IMR-90 (cell line): ENCODE measurements around the gene MYH13. TPM values are rescaled to one million over a fixed set of nuclear protein-coding genes. Genes with fewer than 3 reads are reported as not detected.

Experiments
- ATAC-seq: fragments of 200-7000 bp; cut with Tn5 transposase; 2 replicates; pipeline ENCODE4 v1.9.1; 2020; ENCODE audit warnings: low read depth, mild to moderate bottlenecking, moderate library complexity
- BruUV-seq: library from RNA; stranded (reverse); fragments of 400-500 nt; replicated peaks from 2 replicates; lab custom pipeline; 2021; lab: Mats Ljungman, UMichigan
- CTCF ChIA-PET: fragments of 300-600 bp; formaldehyde crosslinking; extraction: SDS; loops from one replicate; lab custom pipeline; 2021; ENCODE audit warnings: antibody characterized with exemption; lab: Yijun Ruan, JAX
- POLR2A ChIA-PET: fragments of 300-600 bp; sonication (Branson Sonifier 250); formaldehyde crosslinking; loops from one replicate; lab custom pipeline; 2022; ENCODE audit warnings: antibody characterized with exemption; ENCODE audit not compliant: unreplicated experiment; lab: Charles Lee
- DNase-seq: peaks from one replicate; pipeline ENCODE4 v3.0.0; 2013
- H2AFZ ChIP-seq: replicated peaks from 2 replicates; pipeline ENCODE3; 2013; ENCODE audit warnings: low read length, mild to moderate bottlenecking; ENCODE audit not compliant: poor library complexity
- H2AK5ac ChIP-seq: 2 replicates; pipeline ENCODE4 v1.6.1; 2013; ENCODE audit warnings: low read depth, low read length, inconsistent platforms
- H2AK9ac ChIP-seq: replicated peaks from 2 replicates; pipeline ENCODE3; 2013; ENCODE audit warnings: mild to moderate bottlenecking, low read depth, low read length, moderate library complexity; ENCODE audit not compliant: poor library complexity
- H2BK120ac ChIP-seq: 2 replicates; pipeline ENCODE4 v1.6.1; 2013; ENCODE audit warnings: low read depth, low read length, inconsistent platforms
- H2BK15ac ChIP-seq: 3 replicates; pipeline ENCODE4 v1.6.1; 2013; ENCODE audit warnings: low read depth, low read length, inconsistent platforms
- H2BK20ac ChIP-seq: 2 replicates; pipeline ENCODE4 v1.6.1; 2013; ENCODE audit warnings: low read depth, mild to moderate bottlenecking, inconsistent platforms, low read length, moderate library complexity
- H2BK5ac ChIP-seq: 2 replicates; pipeline ENCODE4 v1.6.1; 2013; ENCODE audit warnings: mild to moderate bottlenecking, low read depth, low read length, inconsistent platforms; ENCODE audit not compliant: poor library complexity, severe bottlenecking
- H3K14ac ChIP-seq: replicated peaks from 2 replicates; pipeline ENCODE4 v1.6.1; 2013; ENCODE audit warnings: low read depth, low read length, inconsistent platforms
- H3K18ac ChIP-seq: 2 replicates; pipeline ENCODE4 v1.6.1; 2013; ENCODE audit warnings: low read depth, low read length, control low read depth
- H3K23ac ChIP-seq: 2 replicates; pipeline ENCODE4 v1.6.1; 2013; ENCODE audit warnings: low read depth, low read length, inconsistent platforms
- H3K27ac ChIP-seq: 2 replicates; pipeline ENCODE4 v1.5.1; 2013; ENCODE audit warnings: mild to moderate bottlenecking, control low read depth, low read length; ENCODE audit not compliant: insufficient read depth
- H3K27me3 ChIP-seq: 2 replicates; pipeline ENCODE4 v1.6.1; 2013; ENCODE audit warnings: low read length; ENCODE audit not compliant: control insufficient read depth, insufficient read depth
- H3K36me3 ChIP-seq: 2 replicates; pipeline ENCODE4 v1.6.1; 2013; ENCODE audit warnings: low read length, mixed read lengths; ENCODE audit not compliant: control insufficient read depth, insufficient read depth
- H3K4ac ChIP-seq: 2 replicates; pipeline ENCODE4 v1.6.1; 2013; ENCODE audit warnings: low read depth, low read length, inconsistent platforms
- H3K4me1 ChIP-seq: 2 replicates; pipeline ENCODE4 v1.6.1; 2013; ENCODE audit warnings: low read length, mixed read lengths; ENCODE audit not compliant: control insufficient read depth, insufficient read depth
- H3K4me2 ChIP-seq: 2 replicates; pipeline ENCODE4 v1.6.1; 2013; ENCODE audit warnings: low read depth, mild to moderate bottlenecking, control low read depth, low read length, moderate library complexity
- H3K4me3 ChIP-seq: 2 replicates; pipeline ENCODE4 v1.5.1; 2013; ENCODE audit warnings: low read depth, mild to moderate bottlenecking, control low read depth, low read length, moderate library complexity; ENCODE audit not compliant: insufficient read depth
- H3K56ac ChIP-seq: 2 replicates; pipeline ENCODE4 v1.6.1; 2013; ENCODE audit warnings: low read length, inconsistent platforms; ENCODE audit not compliant: insufficient read depth; ENCODE audit errors: extremely low read depth
- H3K79me1 ChIP-seq, 2 experiments: 2 replicates each; pipeline ENCODE4 v1.6.1; 2013; ENCODE audit warnings: low read length in 2 of 2, inconsistent platforms in 1 of 2, low read depth in 1 of 2
- H3K9ac ChIP-seq: 2 replicates; pipeline ENCODE4 v1.6.1; 2013; ENCODE audit warnings: low read depth, low read length, control low read depth
- H3K9me1 ChIP-seq: 2 replicates; pipeline ENCODE4 v1.6.1; 2013; ENCODE audit warnings: low read length, inconsistent platforms; ENCODE audit not compliant: insufficient read depth
- H3K9me3 ChIP-seq: 2 replicates; pipeline ENCODE4 v1.6.1; 2013; ENCODE audit warnings: low read length; ENCODE audit not compliant: control insufficient read depth, insufficient read depth
- H4K20me1 ChIP-seq: 2 replicates; pipeline ENCODE4 v1.6.1; 2013; ENCODE audit warnings: low read length, inconsistent platforms; ENCODE audit not compliant: insufficient read depth
- H4K5ac ChIP-seq: 2 replicates; pipeline ENCODE4 v1.6.1; 2013; ENCODE audit warnings: mild to moderate bottlenecking, low read depth, low read length, control low read depth
- H4K8ac ChIP-seq, 2 experiments: 2 replicates each; pipeline ENCODE4 v1.6.1; 2013; ENCODE audit warnings: low read depth in 2 of 2, low read length in 2 of 2, control low read depth in 1 of 2, inconsistent platforms in 1 of 2
- H4K91ac ChIP-seq: 2 replicates; pipeline ENCODE4 v1.6.1; 2013; ENCODE audit warnings: low read depth, low read length, inconsistent platforms; ENCODE audit not compliant: insufficient read depth
- CEBPB ChIP-seq: IDR thresholded peaks from 2 replicates; pipeline ENCODE4 v1.6.1; 2012; ENCODE audit warnings: low read depth, low read length, improper control_type of control experiment
- CHD1 ChIP-seq: IDR thresholded peaks from 2 replicates; pipeline ENCODE4 v1.6.1; 2012; ENCODE audit warnings: low read depth, low read length, improper control_type of control experiment
- FOS ChIP-seq: fragments of 150-350 bp; IDR thresholded peaks from 2 replicates; pipeline ENCODE4 v1.6.1; 2016; ENCODE audit warnings: low read depth, low read length
- MAFK ChIP-seq: IDR thresholded peaks from 2 replicates; pipeline ENCODE4 v1.6.1; 2012; ENCODE audit warnings: low read depth, low read length, improper control_type of control experiment
- MAZ ChIP-seq: IDR thresholded peaks from 2 replicates; pipeline ENCODE4 v1.6.1; 2012; ENCODE audit warnings: low read depth, mild to moderate bottlenecking, low read length, improper control_type of control experiment, moderate library complexity, borderline replicate concordance
- MXI1 ChIP-seq: IDR thresholded peaks from 2 replicates; pipeline ENCODE4 v1.6.1; 2012; ENCODE audit warnings: low read depth, mild to moderate bottlenecking, low read length, moderate library complexity, borderline replicate concordance
- NFE2L2 ChIP-seq: fragments of 150-350 bp; IDR thresholded peaks from 2 replicates; pipeline ENCODE4 v1.6.1; 2016; ENCODE audit warnings: low read depth, mild to moderate bottlenecking, low read length
- POLR2A ChIP-seq: IDR thresholded peaks from 2 replicates; pipeline ENCODE4 v1.6.1; 2012; ENCODE audit warnings: mild to moderate bottlenecking, low read depth, low read length
- RAD21 ChIP-seq: IDR thresholded peaks from 2 replicates; pipeline ENCODE4 v1.6.1; 2012; ENCODE audit warnings: low read length, improper control_type of control experiment
- RCOR1 ChIP-seq: IDR thresholded peaks from 2 replicates; pipeline ENCODE4 v1.6.1; 2012; ENCODE audit warnings: mild to moderate bottlenecking, low read length, improper control_type of control experiment; ENCODE audit not compliant: insufficient replicate concordance
- RFX5 ChIP-seq: IDR thresholded peaks from 2 replicates; pipeline ENCODE4 v1.8.0; 2012; ENCODE audit warnings: low read depth, mild to moderate bottlenecking, low read length, moderate library complexity
- SMC3 ChIP-seq: fragments of 150-350 bp; IDR thresholded peaks from 2 replicates; pipeline ENCODE4 v1.6.1; 2016; ENCODE audit warnings: low read depth, mild to moderate bottlenecking, antibody characterized with exemption, low read length, moderate library complexity
- WGBS, 2 experiments: methylation state at CpG; one replicate each; pipeline versions ENCODE4 v1.1.5 to v1.1.7; 2013; ENCODE audit warnings: missing lambda C conversion rate in 2 of 2; ENCODE audit not compliant: insufficient read length in 1 of 2; ENCODE audit errors: extremely low coverage in 2 of 2; 5-methylcytosine and 5-hydroxymethylcytosine counted together
- dilution Hi-C: fragments of 300-500 bp; cut with HindIII; formaldehyde crosslinking; loops from one replicate; pipeline ENCODE4 v1.14.3; 2018; ENCODE audit warnings: low sequenced_read_pairs; ENCODE audit not compliant: unreplicated experiment
- in situ Hi-C: fragments of 300-500 bp; cut with MboI; formaldehyde crosslinking; loops from 3 replicates; pipeline ENCODE4 v1.14.3; 2019; ENCODE audit warnings: low sequenced_read_pairs, inconsistent platforms, mixed read lengths
- intact Hi-C: fragments of 100-400 bp; cut with micrococcal nuclease; formaldehyde crosslinking; loops from 2 replicates; pipeline ENCODE4 v1.10.0; 2022
- polyA plus RNA-seq, 3 experiments: library from polyadenylated mRNA; depleted of rRNA; stranded (reverse); fragments of >200 nt; gene quantifications; 2 replicates each; pipeline ENCODE4 v1.2.3, GENCODE V29; 2012; ENCODE audit warnings: low replicate concordance in 1 of 3
- total RNA-seq: library from RNA; depleted of rRNA; stranded (reverse); fragments of >200 nt; gene quantifications from 2 replicates; pipeline ENCODE4 v1.2.3, GENCODE V29; 2012
- TF ChIP-seq, protein P1 (sequence below): fragments of 150-350 bp; IDR thresholded peaks from 2 replicates; pipeline ENCODE4 v1.6.1; 2016; ENCODE audit warnings: low read depth, mild to moderate bottlenecking, low read length, moderate library complexity, borderline replicate concordance
- TF ChIP-seq, protein P2 (sequence below): conservative IDR thresholded peaks from 2 replicates; pipeline ENCODE4 v1.5.1; 2012; ENCODE audit warnings: mild to moderate bottlenecking, low read depth, low read length, improper control_type of control experiment
- TF ChIP-seq, protein P3 (sequence below): fragments of 150-350 bp; IDR thresholded peaks from 2 replicates; pipeline ENCODE4 v1.6.1; 2017; ENCODE audit warnings: mild to moderate bottlenecking, antibody characterized with exemption, low read length, low read depth

MYH13 gene
- total and polyA plus RNA-seq, 2 of the 4 experiments (the other 2 are of a cell fraction), result not detected

DNA sequence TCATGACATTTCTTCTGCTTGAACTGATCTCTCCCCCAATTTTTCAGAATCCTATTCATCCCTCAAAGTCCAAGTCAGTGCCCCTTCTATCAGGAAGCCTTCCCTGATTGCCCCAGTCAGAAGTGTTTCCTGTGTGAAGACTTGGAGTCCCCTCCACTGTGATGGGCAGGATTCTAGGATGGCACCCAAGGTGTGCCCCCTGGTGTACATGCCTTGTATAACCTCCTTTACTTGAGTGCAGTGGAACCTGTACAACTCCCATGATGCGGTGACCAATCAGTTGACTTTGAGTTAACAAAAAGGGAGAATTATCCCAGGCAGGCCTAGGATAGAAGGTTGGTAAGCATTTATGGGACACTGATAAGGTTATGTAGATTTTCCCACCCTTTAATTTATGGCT lies 23.4 kb downstream of the MYH13 start:
- Histone ChIP-seq H3K4ac (no peak overlapping the region), H3K4me3 (no peak overlapping the region), H3K4me2 (no peak overlapping the region), H2BK120ac (no peak overlapping the region), H2BK15ac (no peak overlapping the region), H4K91ac (no peak overlapping the region), H2BK5ac (no peak overlapping the region), H3K4me1 (no peaks in the 10 kb centered on the region), H3K14ac (no peak overlapping the region), H3K27me3 (no peaks in the 10 kb centered on the region), H3K18ac (no peak overlapping the region), H3K9me1 (no peaks in the 10 kb centered on the region), H4K5ac (no peak overlapping the region), H3K9ac (no peak overlapping the region), H4K8ac (no peak overlapping the region), H3K79me1 (no peaks in the 10 kb centered on the region), H3K27ac (no peak overlapping the region), H2AK9ac (no peak overlapping the region), H2BK20ac (no peak overlapping the region), H2AFZ (no peak overlapping the region), H3K56ac (no peak overlapping the region), H3K23ac (no peak overlapping the region), H3K9me3 (no peaks in the 10 kb centered on the region), H2AK5ac (no peak overlapping the region), H4K20me1 (no peaks in the 10 kb centered on the region), H3K36me3 (no peaks in the 10 kb centered on the region)
- ChIA-PET POLR2A (no interaction called here), CTCF (no interaction called here)
- TF ChIP-seq NFE2L2 (no peak), RAD21 (no peak), MAZ (no peak), MXI1 (no peak), FOS (no peak), POLR2A (no peak), RCOR1 (no peak), CHD1 (no peak), MAFK (no peak), SMC3 (no peak), RFX5 (no peak), CEBPB (no peak)
- TF ChIP-seq, protein P1, sequence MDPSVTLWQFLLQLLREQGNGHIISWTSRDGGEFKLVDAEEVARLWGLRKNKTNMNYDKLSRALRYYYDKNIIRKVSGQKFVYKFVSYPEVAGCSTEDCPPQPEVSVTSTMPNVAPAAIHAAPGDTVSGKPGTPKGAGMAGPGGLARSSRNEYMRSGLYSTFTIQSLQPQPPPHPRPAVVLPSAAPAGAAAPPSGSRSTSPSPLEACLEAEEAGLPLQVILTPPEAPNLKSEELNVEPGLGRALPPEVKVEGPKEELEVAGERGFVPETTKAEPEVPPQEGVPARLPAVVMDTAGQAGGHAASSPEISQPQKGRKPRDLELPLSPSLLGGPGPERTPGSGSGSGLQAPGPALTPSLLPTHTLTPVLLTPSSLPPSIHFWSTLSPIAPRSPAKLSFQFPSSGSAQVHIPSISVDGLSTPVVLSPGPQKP, result no peak
- TF ChIP-seq, protein P2, sequence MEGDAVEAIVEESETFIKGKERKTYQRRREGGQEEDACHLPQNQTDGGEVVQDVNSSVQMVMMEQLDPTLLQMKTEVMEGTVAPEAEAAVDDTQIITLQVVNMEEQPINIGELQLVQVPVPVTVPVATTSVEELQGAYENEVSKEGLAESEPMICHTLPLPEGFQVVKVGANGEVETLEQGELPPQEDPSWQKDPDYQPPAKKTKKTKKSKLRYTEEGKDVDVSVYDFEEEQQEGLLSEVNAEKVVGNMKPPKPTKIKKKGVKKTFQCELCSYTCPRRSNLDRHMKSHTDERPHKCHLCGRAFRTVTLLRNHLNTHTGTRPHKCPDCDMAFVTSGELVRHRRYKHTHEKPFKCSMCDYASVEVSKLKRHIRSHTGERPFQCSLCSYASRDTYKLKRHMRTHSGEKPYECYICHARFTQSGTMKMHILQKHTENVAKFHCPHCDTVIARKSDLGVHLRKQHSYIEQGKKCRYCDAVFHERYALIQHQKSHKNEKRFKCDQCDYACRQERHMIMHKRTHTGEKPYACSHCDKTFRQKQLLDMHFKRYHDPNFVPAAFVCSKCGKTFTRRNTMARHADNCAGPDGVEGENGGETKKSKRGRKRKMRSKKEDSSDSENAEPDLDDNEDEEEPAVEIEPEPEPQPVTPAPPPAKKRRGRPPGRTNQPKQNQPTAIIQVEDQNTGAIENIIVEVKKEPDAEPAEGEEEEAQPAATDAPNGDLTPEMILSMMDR, result no peak
- TF ChIP-seq, protein P3, sequence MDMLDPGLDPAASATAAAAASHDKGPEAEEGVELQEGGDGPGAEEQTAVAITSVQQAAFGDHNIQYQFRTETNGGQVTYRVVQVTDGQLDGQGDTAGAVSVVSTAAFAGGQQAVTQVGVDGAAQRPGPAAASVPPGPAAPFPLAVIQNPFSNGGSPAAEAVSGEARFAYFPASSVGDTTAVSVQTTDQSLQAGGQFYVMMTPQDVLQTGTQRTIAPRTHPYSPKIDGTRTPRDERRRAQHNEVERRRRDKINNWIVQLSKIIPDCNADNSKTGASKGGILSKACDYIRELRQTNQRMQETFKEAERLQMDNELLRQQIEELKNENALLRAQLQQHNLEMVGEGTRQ, result no peak
- DNase-seq (no peak), ATAC-seq (no peak)
- in situ Hi-C loops, result no loop called here
- intact Hi-C loops, result no loop called here
- dilution Hi-C loops, result no loop called here
- BruUV-seq, result no TSS peak
- no CpG with 5 or more reads among the region's 1 CpG for WGBS, 2 experiments
